ENCODE data around the gene MCTP1. TPM values are rescaled to one million over a fixed set of nuclear protein-coding genes. Genes with fewer than 3 reads are reported as not detected.

MCTP1 gene
- total and polyA plus RNA-seq, 9 of the 15 experiments (the other 6 are each of a cell fraction or from before 2014, with no cell fraction given): 0.04 to 0.93 (median 0.06) TPM; not detected in 4

DNA sequence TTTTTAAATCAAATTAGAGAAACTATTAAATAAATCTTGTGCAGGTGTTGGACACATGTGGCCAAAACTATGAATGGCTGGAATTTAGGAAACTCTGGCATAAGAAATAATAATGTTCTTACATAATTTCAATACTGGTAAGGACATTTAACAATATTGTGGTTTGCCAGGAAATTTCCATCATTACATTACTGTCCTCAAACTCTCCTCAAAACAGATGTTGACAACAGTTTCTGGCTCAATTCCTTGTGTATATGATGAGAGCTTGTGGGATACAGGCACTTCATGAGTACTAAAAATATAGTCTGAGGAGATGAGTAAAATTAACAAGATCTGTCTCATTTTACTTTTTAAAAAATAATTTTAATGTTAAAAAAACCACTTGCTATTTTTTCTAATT lies 27.9 kb downstream of the MCTP1 start:
- ChIA-PET CTCF (ENCODE audit: low intra/inter-chr PET ratio) (no interaction called here), POLR2A (no interaction called here)
- Histone ChIP-seq H3K9me1 (ENCODE audit: control insufficient read depth, insufficient read depth, low read length) (no peaks in the 10 kb centered on the region), H3K4me2 (ENCODE audit: insufficient read depth, low read length) (no peak overlapping the region), H3K9ac (ENCODE audit: insufficient read depth in 1 of 2, low read depth in 2 of 2, low read length in 2 of 2) (no peak overlapping the region), H3K27ac (ENCODE audit: extremely low read depth, low read depth, low read length) (no peak overlapping the region), H2AFZ (ENCODE audit: low read depth, low read length) (no peak overlapping the region), H3K4me3 (no peak overlapping the region), H3K27me3 (ENCODE audit: control insufficient read depth in 2 of 2, insufficient read depth in 2 of 2, low read length in 2 of 2) (no peaks in the 10 kb centered on the region), H4K20me1 (replicated peaks; ENCODE audit: control insufficient read depth, insufficient read depth, low read length) (no peaks in the 10 kb centered on the region), H3K36me3 (ENCODE audit: control insufficient read depth, insufficient read depth, low read length) (no peaks in the 10 kb centered on the region), H3K9me3 (replicated peaks; ENCODE audit: control insufficient read depth, insufficient read depth, low read depth, low read length) (no peaks in the 10 kb centered on the region), H3K79me2 (ENCODE audit: control insufficient read depth, insufficient read depth, low read length) (no peaks in the 10 kb centered on the region), H3K4me1 (replicated peaks in 1 of 2; ENCODE audit: control insufficient read depth in 2 of 2, insufficient read depth in 2 of 2, low read length in 2 of 2) (no peaks in the 10 kb centered on the region)
- no TSS peak for BruUV-seq (replicated peaks)
- intact Hi-C loops (cut with micrococcal nuclease) (no loop called here), in situ Hi-C loops (cut with MboI) (no loop called here)
- no peak for TF ChIP-seq ZNF124 (CRISPR knock-in tag; IDR thresholded peaks at IDR 0.05)
- no peak for TF ChIP-seq C11orf30 (IDR thresholded peaks at IDR 0.05; ENCODE audit: low read depth)
- no peak for TF ChIP-seq DPF2 (IDR thresholded peaks at IDR 0.05)
- TF ChIP-seq RAD51 (IDR thresholded peaks at IDR 0.05; ENCODE audit: borderline replicate concordance, low read depth): no peak
- TF ChIP-seq MEF2A (IDR thresholded peaks at IDR 0.05; ENCODE audit: control insufficient read depth, low read depth, low read length): no peak
- TF ChIP-seq, protein P1, sequence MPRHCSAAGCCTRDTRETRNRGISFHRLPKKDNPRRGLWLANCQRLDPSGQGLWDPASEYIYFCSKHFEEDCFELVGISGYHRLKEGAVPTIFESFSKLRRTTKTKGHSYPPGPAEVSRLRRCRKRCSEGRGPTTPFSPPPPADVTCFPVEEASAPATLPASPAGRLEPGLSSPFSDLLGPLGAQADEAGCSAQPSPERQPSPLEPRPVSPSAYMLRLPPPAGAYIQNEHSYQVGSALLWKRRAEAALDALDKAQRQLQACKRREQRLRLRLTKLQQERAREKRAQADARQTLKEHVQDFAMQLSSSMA (CRISPR knock-in tag; IDR thresholded peaks at IDR 0.05): no peak
- DNase-seq (ENCODE audit: extremely low read depth in 1 of 4, low spot score in 3 of 4) (no peak), ATAC-seq (no peak), FAIRE-seq (no peak)

DNA sequence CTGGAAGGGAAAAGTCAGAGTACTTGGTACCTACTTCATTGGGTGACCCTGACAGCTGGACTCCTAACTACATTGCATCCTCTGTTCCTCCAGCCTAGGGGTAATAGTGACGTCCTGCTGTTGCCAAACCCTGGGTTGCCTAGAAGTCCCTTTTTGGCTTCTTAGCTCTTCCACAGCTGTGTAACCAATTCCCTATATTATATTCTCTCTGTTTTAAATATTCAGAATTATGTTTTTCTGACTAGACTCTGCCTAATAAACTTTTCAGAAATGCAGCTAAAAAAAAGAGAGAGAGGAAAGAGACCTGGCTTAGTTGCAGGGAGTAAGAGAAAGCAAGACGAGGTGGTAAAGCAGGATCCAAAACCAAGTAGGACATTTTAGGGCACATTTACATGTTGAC lies 28.4 kb downstream of the MCTP1 start:
- no peak for DNase-seq (ENCODE audit: extremely low read depth in 1 of 4, low spot score in 3 of 4)
- H3K79me2 ChIP-seq (ENCODE audit: control insufficient read depth, insufficient read depth, low read length): no peaks in the 10 kb centered on the region
- in situ Hi-C loops (cut with MboI) (no loop called here), intact Hi-C loops (cut with micrococcal nuclease) (no loop called here)
- no peak overlapping the region for H3K27ac ChIP-seq (ENCODE audit: extremely low read depth, low read depth, low read length)
- no peak for ATAC-seq
- ChIA-PET POLR2A (no interaction called here), CTCF (ENCODE audit: low intra/inter-chr PET ratio) (no interaction called here)
- no peaks in the 10 kb centered on the region for H3K9me3 ChIP-seq (replicated peaks; ENCODE audit: control insufficient read depth, insufficient read depth, low read depth, low read length)
- H4K20me1 ChIP-seq (replicated peaks; ENCODE audit: control insufficient read depth, insufficient read depth, low read length): no peaks in the 10 kb centered on the region
- H2AFZ ChIP-seq (ENCODE audit: low read depth, low read length): no peak overlapping the region
- no peak overlapping the region for H3K4me3 ChIP-seq
- no peak overlapping the region for H3K9ac ChIP-seq (ENCODE audit: insufficient read depth in 1 of 2, low read depth in 2 of 2, low read length in 2 of 2)
- BruUV-seq (replicated peaks): no TSS peak
- no peak overlapping the region for H3K4me2 ChIP-seq (ENCODE audit: insufficient read depth, low read length)
- H3K27me3 ChIP-seq (ENCODE audit: control insufficient read depth in 2 of 2, insufficient read depth in 2 of 2, low read length in 2 of 2): no peaks in the 10 kb centered on the region
- 0% methylated on average over 2 of the region's 2 CpGs for WGBS (ENCODE audit: insufficient coverage, low coverage, missing lambda C conversion rate)
- H3K9me1 ChIP-seq (ENCODE audit: control insufficient read depth, insufficient read depth, low read length): no peaks in the 10 kb centered on the region
- H3K4me1 ChIP-seq (replicated peaks in 1 of 2; ENCODE audit: control insufficient read depth in 2 of 2, insufficient read depth in 2 of 2, low read length in 2 of 2): no peaks in the 10 kb centered on the region
- no peaks in the 10 kb centered on the region for H3K36me3 ChIP-seq (ENCODE audit: control insufficient read depth, insufficient read depth, low read length)
- FAIRE-seq: no peak
- TF ChIP-seq KLF6 (CRISPR knock-in tag; IDR thresholded peaks at IDR 0.05; ENCODE audit: borderline replicate concordance) (no peak), CAMTA2 (CRISPR knock-in tag; conservative IDR thresholded peaks at IDR 0.05) (no peak), MIER1 (IDR thresholded peaks at IDR 0.05; ENCODE audit: low read depth) (no peak), WHSC1 (IDR thresholded peaks at IDR 0.05; ENCODE audit: low read length) (no peak), ZNF224 (CRISPR knock-in tag; IDR thresholded peaks at IDR 0.05) (no peak), NR3C1 (CRISPR knock-in tag; IDR thresholded peaks at IDR 0.05) (no peak)
- TF ChIP-seq, protein P2, sequence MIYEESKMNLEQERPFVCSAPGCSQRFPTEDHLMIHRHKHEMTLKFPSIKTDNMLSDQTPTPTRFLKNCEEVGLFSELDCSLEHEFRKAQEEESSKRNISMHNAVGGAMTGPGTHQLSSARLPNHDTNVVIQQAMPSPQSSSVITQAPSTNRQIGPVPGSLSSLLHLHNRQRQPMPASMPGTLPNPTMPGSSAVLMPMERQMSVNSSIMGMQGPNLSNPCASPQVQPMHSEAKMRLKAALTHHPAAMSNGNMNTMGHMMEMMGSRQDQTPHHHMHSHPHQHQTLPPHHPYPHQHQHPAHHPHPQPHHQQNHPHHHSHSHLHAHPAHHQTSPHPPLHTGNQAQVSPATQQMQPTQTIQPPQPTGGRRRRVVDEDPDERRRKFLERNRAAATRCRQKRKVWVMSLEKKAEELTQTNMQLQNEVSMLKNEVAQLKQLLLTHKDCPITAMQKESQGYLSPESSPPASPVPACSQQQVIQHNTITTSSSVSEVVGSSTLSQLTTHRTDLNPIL (CRISPR knock-in tag; IDR thresholded peaks at IDR 0.05): no peak
- TF ChIP-seq, protein P3, sequence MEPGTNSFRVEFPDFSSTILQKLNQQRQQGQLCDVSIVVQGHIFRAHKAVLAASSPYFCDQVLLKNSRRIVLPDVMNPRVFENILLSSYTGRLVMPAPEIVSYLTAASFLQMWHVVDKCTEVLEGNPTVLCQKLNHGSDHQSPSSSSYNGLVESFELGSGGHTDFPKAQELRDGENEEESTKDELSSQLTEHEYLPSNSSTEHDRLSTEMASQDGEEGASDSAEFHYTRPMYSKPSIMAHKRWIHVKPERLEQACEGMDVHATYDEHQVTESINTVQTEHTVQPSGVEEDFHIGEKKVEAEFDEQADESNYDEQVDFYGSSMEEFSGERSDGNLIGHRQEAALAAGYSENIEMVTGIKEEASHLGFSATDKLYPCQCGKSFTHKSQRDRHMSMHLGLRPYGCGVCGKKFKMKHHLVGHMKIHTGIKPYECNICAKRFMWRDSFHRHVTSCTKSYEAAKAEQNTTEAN (CRISPR knock-in tag; IDR thresholded peaks at IDR 0.05): no peak
